Esophagus (tissue), 2 donors: ENCODE measurements around the gene ELOVL5. TPM values are rescaled to one million over a fixed set of nuclear protein-coding genes. Genes with fewer than 3 reads are reported as not detected.
"Not testable (repeated sequence)": the region's sequence is repeated elsewhere in the genome, so short reads cannot be mapped to it uniquely, and the experiment has no call there.

Experiments
- H3K27ac ChIP-seq, 2 donors: one replicate each; pipeline ENCODE4 v1.5.1; 2013; ENCODE audit warnings: low read depth in 2 of 2, mild to moderate bottlenecking in 2 of 2, inconsistent platforms in 1 of 2, low read length in 1 of 2, moderate library complexity in 1 of 2
- H3K27me3 ChIP-seq, 2 donors: one replicate each; pipeline ENCODE4 v1.6.1; 2013; ENCODE audit warnings: low read length in 2 of 2, control low read depth in 1 of 2, mild to moderate bottlenecking in 1 of 2; ENCODE audit not compliant: insufficient read depth in 2 of 2, control insufficient read depth in 1 of 2
- H3K36me3 ChIP-seq, 2 donors: one replicate each; pipeline ENCODE4 v1.6.1; 2013; ENCODE audit warnings: low read length in 1 of 2; ENCODE audit not compliant: control insufficient read depth in 2 of 2, insufficient read depth in 2 of 2
- H3K4me1 ChIP-seq, 2 donors: one replicate each; pipeline ENCODE4 v1.6.1; 2013; ENCODE audit warnings: low read length in 1 of 2; ENCODE audit not compliant: control insufficient read depth in 2 of 2, insufficient read depth in 2 of 2
- H3K4me3 ChIP-seq, 2 donors: one replicate each; pipeline ENCODE4 v1.5.1; 2013; ENCODE audit warnings: low read length in 2 of 2, mild to moderate bottlenecking in 2 of 2, low read depth in 1 of 2, moderate library complexity in 1 of 2
- H3K9me3 ChIP-seq, 2 donors: one replicate each; pipeline ENCODE4 v1.6.1; 2013; ENCODE audit warnings: mild to moderate bottlenecking in 2 of 2, low read depth in 1 of 2, low read length in 1 of 2, moderate library complexity in 1 of 2; ENCODE audit not compliant: control insufficient read depth in 2 of 2, insufficient read depth in 1 of 2
- whole genome bisulfite sequencing, 2 donors: extraction: QIAGEN DNeasy Blood & Tissue Kit; methylation state at CpG; one replicate each; pipeline ENCODE4 v1.1.7; 2013; 5-methylcytosine and 5-hydroxymethylcytosine counted together
- polyA plus RNA-seq, 2 donors: library from polyadenylated mRNA; stranded (reverse); fragments of 200-250 nt; gene quantifications; one replicate each; pipeline ENCODE4 v1.2.3, GENCODE V29; 2013
- donor health status: healthy with polysubstance abuse.
- donor health status: Bipolar disorder and iron deficiency.

The ELOVL5 gene
- polyA plus RNA-seq, 2 donors, result 9.5 to 20.1 TPM

GRCh38 chr6:53310771-53311585 is 37.8 kb downstream of the ELOVL5 start:
- Histone ChIP-seq H3K9me3 (no peaks in the 10 kb centered on the region), H3K4me3 (no peak overlapping the region), H3K27ac (no peak overlapping the region), H3K27me3 (no peaks in the 10 kb centered on the region), H3K36me3 (no peaks in the 10 kb centered on the region), H3K4me1 (peaks cover 0 to 5% of the 10 kb centered on the region in 2 donors)
- WGBS, 2 donors, result 79 to 84% methylated on average over 6 of the region's 6 CpGs

- Histone ChIP-seq H3K4me1 (peaks cover 0 to 5% of the 10 kb centered on the region in 2 donors), H3K36me3 (no peaks in the 10 kb centered on the region), H3K27me3 (no peaks in the 10 kb centered on the region), H3K9me3 (no peaks in the 10 kb centered on the region), H3K27ac (no peak overlapping the region), H3K4me3 (no peak overlapping the region)
- WGBS, 2 donors, result 71 to 80% methylated on average over 4 of the region's 4 CpGs
Observed at GRCh38 chr6:53309901-53310300, 38.8 kb downstream of the ELOVL5 start.

GRCh38 chr6:53309059-53309900 is 39.5 kb downstream of the ELOVL5 start:
- H3K9me3 ChIP-seq, result no peaks in the 10 kb centered on the region
- H3K27me3 ChIP-seq, result no peaks in the 10 kb centered on the region
- H3K27ac ChIP-seq, result peak overlapping the region in 1 of 2 donors; percentile 36
- no peak overlapping the region for H3K4me3 ChIP-seq
- H3K4me1 ChIP-seq, result peaks cover 0 to 5% of the 10 kb centered on the region in 2 donors
- 71 to 73% methylated on average over 7 of the region's 7 CpGs for WGBS, 2 donors
- H3K36me3 ChIP-seq, result no peaks in the 10 kb centered on the region

GRCh38 chr6:53306819-53307347 is 41.9 kb downstream of the ELOVL5 start:
- H3K27ac ChIP-seq, result peak overlapping the region in 1 of 2 donors; percentile 55
- WGBS, 2 donors, result 37 to 55% methylated on average over 1 of the region's 1 CpG
- H3K9me3 ChIP-seq, result no peaks in the 10 kb centered on the region
- no peak overlapping the region for H3K4me3 ChIP-seq
- H3K4me1 ChIP-seq, result peaks cover 0 to 11% of the 10 kb centered on the region in 2 donors
- H3K27me3 ChIP-seq, result no peaks in the 10 kb centered on the region
- H3K36me3 ChIP-seq, result no peaks in the 10 kb centered on the region

- not testable (repeated sequence) for H3K27me3 ChIP-seq
- 86 to 96% methylated on average over 1 of the region's 1 CpG for WGBS, 2 donors
Observed at GRCh38 chr6:53306217-53306616, 42.5 kb downstream of the ELOVL5 start.

GRCh38 chr6:53305506-53306005 is 43.2 kb downstream of the ELOVL5 start:
- not testable (repeated sequence) for H3K36me3 ChIP-seq, H3K4me3 ChIP-seq, H3K9me3 ChIP-seq, H3K27me3 ChIP-seq, H3K27ac ChIP-seq
- peaks cover 8 to 17% of the 10 kb centered on the region in 2 donors for H3K4me1 ChIP-seq
- 98% methylated on average over 19 to 37 of the region's 37 CpGs for WGBS, 2 donors

More at GRCh38 chr6:53306217-53306616, 42.5 kb downstream of the ELOVL5 start:
- H3K4me1 ChIP-seq, result peaks cover under 1 to 13% of the 10 kb centered on the region in 2 donors
- H3K4me3 ChIP-seq, H3K27ac ChIP-seq, H3K9me3 ChIP-seq, H3K36me3 ChIP-seq: not testable (repeated sequence)

GRCh38 chr6:53304953-53305352 is 43.8 kb downstream of the ELOVL5 start:
- H3K36me3 ChIP-seq, H3K27ac ChIP-seq, H3K4me3 ChIP-seq, H3K27me3 ChIP-seq, H3K9me3 ChIP-seq: not testable (repeated sequence)
- peaks cover 10 to 19% of the 10 kb centered on the region in 2 donors for H3K4me1 ChIP-seq
- 93 to 94% methylated on average over 11 to 22 of the region's 32 CpGs for WGBS, 2 donors

GRCh38 chr6:53302678-53303360 is 45.9 kb downstream of the ELOVL5 start:
- Histone ChIP-seq H3K9me3 (no peaks in the 10 kb centered on the region), H3K4me1 (peaks cover 10 to 14% of the 10 kb centered on the region in 2 donors), H3K36me3 (no peaks in the 10 kb centered on the region), H3K4me3 (no peak overlapping the region), H3K27me3 (no peaks in the 10 kb centered on the region), H3K27ac (peak overlapping the region in 1 of 2 donors; percentile 32)
- WGBS, 2 donors, result 6 to 15% methylated on average over 6 of the region's 6 CpGs
